ENCODE results near the gene LIN28A. TPM values are rescaled to one million over a fixed set of nuclear protein-coding genes. Genes with fewer than 3 reads are reported as not detected.
A peak's percentile ranks its signal among the peaks of the same experiment; 100 is the strongest.

Gene LIN28A
- total and polyA plus RNA-seq, 2 experiments from 2014 or later: 604 to 1,571 TPM

GRCh38 chr1:26475989-26476388 is 65.4 kb downstream of the LIN28A start:
- no peak for ATAC-seq
- Histone ChIP-seq H3K4me2 (no peak overlapping the region), H3K4me3 (no peak overlapping the region), H3F3A (replicated peaks; ENCODE audit: low read depth) (peaks cover 47% of the 10 kb centered on the region), H3K4me1 (ENCODE audit: insufficient read depth) (peaks cover 15% of the 10 kb centered on the region), H3K36me3 (ENCODE audit: insufficient read depth) (peaks cover 44% of the 10 kb centered on the region), H4K20me1 (replicated peaks; ENCODE audit: insufficient read depth) (peaks cover 27% of the 10 kb centered on the region), H3K79me2 (replicated peaks; ENCODE audit: insufficient read depth) (peaks cover 23% of the 10 kb centered on the region), H3K27me3 (ENCODE audit: insufficient read depth) (peaks cover 4% of the 10 kb centered on the region; the same call in 1 of the 2 replicates), H3K9me2 (ENCODE audit: insufficient read depth) (no peaks in the 10 kb centered on the region), H2AFZ (no peak overlapping the region), H3K27ac (ENCODE audit: low read depth) (0 out of 2 replicates have a peak overlapping the region, but pooled peaks have one; percentile 74)
- Mint-ChIP-seq H3K9me3 (peaks cover 3% of the 10 kb centered on the region; the same call in 1 of the 3 replicates), H3K27me3 (ENCODE audit: insufficient read depth, low read depth, poor library complexity) (peaks cover 23% of the 10 kb centered on the region), H3K4me1 (peaks cover 24% of the 10 kb centered on the region), H3K4me3 (no peak overlapping the region), H3K27ac (no peak overlapping the region), H3K36me3 (ENCODE audit: low read depth) (peaks cover 55% of the 10 kb centered on the region)
- TF ChIP-seq EZH2 (IDR thresholded peaks at IDR 0.05; ENCODE audit: low read depth, unreplicated experiment) (no peak), POLR2AphosphoS5 (IDR thresholded peaks at IDR 0.05; ENCODE audit: low read depth) (no peak), NANOG (IDR thresholded peaks at IDR 0.05; ENCODE audit: borderline replicate concordance) (no peak), JUNB (IDR thresholded peaks at IDR 0.05; ENCODE audit: unreplicated experiment) (no peak), ZNF114 (CRISPR knock-in tag; IDR thresholded peaks at IDR 0.05) (no peak), ZNF331 (CRISPR knock-in tag; IDR thresholded peaks at IDR 0.05; ENCODE audit: low read depth) (no peak), EZH2phosphoT487 (IDR thresholded peaks at IDR 0.05; ENCODE audit: unreplicated experiment) (no peak), STAT1 (IDR thresholded peaks at IDR 0.05; ENCODE audit: unreplicated experiment) (no peak), ETS1 (IDR thresholded peaks at IDR 0.05) (no peak)
- TF ChIP-seq, protein P1, sequence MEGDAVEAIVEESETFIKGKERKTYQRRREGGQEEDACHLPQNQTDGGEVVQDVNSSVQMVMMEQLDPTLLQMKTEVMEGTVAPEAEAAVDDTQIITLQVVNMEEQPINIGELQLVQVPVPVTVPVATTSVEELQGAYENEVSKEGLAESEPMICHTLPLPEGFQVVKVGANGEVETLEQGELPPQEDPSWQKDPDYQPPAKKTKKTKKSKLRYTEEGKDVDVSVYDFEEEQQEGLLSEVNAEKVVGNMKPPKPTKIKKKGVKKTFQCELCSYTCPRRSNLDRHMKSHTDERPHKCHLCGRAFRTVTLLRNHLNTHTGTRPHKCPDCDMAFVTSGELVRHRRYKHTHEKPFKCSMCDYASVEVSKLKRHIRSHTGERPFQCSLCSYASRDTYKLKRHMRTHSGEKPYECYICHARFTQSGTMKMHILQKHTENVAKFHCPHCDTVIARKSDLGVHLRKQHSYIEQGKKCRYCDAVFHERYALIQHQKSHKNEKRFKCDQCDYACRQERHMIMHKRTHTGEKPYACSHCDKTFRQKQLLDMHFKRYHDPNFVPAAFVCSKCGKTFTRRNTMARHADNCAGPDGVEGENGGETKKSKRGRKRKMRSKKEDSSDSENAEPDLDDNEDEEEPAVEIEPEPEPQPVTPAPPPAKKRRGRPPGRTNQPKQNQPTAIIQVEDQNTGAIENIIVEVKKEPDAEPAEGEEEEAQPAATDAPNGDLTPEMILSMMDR (conservative IDR thresholded peaks at IDR 0.05; ENCODE audit: low read depth in 2 of 2): no peak
- TF ChIP-seq, protein P2, sequence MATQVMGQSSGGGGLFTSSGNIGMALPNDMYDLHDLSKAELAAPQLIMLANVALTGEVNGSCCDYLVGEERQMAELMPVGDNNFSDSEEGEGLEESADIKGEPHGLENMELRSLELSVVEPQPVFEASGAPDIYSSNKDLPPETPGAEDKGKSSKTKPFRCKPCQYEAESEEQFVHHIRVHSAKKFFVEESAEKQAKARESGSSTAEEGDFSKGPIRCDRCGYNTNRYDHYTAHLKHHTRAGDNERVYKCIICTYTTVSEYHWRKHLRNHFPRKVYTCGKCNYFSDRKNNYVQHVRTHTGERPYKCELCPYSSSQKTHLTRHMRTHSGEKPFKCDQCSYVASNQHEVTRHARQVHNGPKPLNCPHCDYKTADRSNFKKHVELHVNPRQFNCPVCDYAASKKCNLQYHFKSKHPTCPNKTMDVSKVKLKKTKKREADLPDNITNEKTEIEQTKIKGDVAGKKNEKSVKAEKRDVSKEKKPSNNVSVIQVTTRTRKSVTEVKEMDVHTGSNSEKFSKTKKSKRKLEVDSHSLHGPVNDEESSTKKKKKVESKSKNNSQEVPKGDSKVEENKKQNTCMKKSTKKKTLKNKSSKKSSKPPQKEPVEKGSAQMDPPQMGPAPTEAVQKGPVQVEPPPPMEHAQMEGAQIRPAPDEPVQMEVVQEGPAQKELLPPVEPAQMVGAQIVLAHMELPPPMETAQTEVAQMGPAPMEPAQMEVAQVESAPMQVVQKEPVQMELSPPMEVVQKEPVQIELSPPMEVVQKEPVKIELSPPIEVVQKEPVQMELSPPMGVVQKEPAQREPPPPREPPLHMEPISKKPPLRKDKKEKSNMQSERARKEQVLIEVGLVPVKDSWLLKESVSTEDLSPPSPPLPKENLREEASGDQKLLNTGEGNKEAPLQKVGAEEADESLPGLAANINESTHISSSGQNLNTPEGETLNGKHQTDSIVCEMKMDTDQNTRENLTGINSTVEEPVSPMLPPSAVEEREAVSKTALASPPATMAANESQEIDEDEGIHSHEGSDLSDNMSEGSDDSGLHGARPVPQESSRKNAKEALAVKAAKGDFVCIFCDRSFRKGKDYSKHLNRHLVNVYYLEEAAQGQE (IDR thresholded peaks at IDR 0.05; ENCODE audit: unreplicated experiment): no peak
- no peak for DNase-seq (ENCODE audit: low spot score)

All from GM23338 (cell line).